GM18858 (cell line): ENCODE data around the gene RASGRP2.
"Not testable (repeated sequence)": the region's sequence is repeated elsewhere in the genome, so short reads cannot be mapped to it uniquely, and the experiment has no call there.

Experiments
- ATAC-seq: cut with Tn5 transposase; IDR thresholded peaks from one replicate; pipeline ENCODE4 v1.9.1; 2021; ENCODE audit not compliant: unreplicated experiment

RASGRP2 gene

GRCh38 chr11:64720640-64721358, 23.1 kb downstream of the RASGRP2 start:
- ATAC-seq = no peak

DNA sequence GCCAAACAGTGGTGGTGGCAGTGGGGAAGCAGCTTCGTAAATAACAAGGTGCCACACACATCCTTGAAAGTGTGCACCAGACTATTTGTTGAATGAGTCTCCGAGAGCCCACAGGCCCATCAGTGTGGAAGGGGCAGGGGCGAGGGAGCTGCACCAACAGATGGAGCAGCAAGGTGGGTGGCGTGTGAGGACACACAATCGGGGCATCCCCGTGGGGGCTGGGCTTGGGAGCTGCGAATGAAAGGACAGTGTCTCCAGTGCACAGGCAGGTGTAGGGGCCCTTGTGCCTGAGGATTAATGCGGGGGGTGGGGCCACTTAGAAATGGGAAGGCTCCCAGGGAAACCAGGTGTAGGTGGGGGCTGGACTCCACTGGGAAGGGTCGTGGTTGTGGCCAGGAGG, 23.8 kb downstream of the RASGRP2 start:
- ATAC-seq = no peak

- no peak for ATAC-seq
Observed at GRCh38 chr11:64719406-64719805, 24.5 kb downstream of the RASGRP2 start.

DNA sequence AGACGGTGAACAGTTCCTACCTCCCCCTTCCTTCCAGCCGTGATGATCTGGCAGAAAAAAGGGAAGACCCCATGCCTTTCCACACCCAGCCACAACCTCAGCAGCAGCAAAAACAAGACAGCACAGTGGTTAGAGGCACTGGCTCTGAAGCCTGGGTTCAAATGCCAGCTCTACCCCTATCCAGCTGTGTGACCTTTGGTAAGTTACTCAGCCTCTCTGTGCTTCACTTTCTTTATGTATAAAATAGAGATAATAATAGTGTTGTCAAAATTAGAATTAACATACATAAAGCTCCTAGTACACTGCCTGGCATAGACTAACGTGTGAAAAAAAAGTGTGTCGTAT, 25.2 kb downstream of the RASGRP2 start:
- ATAC-seq = no peak

DNA sequence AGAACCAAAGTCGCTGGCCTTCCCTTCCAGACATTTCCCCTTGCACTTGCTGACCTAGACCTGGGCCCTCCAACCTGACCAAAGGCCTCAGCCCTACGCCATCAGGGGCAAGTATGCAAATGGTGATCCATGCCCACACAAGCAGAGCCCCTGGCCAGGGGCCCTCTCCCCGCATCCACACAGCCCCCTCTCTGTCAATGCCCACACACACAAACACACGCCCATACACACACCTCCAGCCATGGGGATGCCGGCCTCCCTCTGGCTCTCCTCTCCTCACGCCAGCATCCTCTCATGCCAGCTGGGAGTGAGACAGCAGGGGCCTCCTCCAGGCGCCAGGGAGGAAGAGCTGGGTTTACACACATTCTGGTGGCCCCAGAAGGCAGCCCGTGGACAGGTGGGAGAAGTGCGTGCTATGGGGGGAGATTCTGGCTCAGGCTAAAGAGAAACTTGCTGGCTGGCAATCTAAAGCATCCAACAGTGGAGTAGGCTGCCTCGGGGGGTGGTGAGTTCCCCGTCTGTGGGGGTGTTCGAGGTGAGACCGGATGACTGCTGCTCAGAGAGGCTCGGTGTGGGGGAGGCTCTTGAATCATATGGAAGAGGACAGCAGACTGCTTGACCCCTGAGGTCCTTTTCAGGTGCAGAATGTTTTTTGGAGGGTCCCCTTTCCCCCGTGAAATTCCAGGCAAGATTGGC, 25.7 kb downstream of the RASGRP2 start:
- no peak for ATAC-seq

DNA sequence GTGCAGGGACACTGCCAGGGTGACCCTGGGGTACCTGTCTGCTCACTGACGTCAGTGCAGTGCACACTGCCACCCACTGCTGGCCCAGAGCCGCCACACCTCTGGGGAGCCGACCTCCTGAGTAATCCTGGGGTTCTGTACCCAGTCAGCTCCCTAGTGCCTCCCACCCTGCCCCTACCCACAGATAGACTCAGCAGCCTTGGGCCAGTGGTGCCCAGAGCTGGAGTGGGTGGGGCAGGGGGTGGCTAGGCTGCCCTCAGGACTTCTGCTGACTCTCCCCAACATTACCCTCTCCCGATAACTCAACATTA, 26.7 kb downstream of the RASGRP2 start:
- no peak for ATAC-seq

DNA sequence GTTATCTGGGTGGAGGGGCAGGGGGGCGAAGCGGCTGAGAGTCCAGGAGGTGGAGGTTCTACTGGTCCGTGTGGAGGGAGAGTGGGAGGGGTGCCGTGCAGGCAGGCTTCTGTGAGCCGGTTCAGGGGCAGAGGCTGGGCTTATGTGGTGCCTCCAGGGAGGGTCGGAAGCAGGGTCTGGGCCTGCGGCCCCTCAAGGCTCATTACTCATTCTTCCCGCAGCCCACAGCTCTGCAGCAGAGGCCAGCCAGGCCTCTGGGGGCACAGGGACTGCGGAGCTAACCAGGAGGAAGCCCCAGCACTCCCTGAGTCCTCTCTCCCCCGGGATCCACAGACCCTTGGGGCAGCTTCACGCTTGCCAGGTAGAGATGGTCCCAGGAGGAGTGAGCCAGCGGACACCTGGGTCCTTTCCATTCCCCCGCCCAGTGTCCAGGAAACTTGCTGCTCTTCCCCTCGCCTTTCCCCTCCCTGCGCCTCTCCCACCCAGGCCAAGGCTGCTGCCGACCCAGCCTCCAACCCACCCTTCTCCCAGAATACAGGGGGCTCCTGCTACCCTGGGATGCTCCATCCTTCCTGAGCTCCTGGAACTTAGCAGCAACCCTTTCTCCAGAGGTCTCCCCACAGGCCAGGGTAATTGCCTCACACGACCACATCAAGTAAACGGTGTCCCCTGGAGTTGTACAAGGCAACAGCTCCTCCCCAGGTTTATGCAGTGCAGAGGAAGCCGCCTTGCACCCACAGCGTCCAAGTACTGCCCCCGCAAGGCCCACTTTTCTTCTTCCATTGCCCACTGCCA, 27.3 kb downstream of the RASGRP2 start:
- no peak for ATAC-seq

- ATAC-seq = no peak
Observed at GRCh38 chr11:64715756-64716472, 28.0 kb downstream of the RASGRP2 start.

DNA sequence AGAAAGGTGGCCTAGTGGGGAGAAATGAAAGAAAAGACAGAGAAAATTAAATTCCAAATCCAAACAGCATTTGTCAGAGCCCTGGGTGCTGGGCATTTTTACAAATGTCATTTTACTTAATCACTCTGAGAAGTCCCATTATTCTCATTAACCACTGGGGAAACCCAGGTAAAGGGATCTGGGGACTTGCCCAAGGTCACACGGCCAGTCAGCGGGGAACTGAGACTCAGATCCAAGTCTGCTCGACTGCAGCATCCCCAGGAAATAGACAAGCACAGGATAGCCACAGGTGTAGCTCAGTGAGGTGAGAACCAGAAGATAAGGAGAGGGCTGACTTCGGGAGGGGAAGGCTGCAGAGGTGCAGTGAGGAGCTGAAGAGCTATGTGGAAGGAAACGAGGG, 28.8 kb downstream of the RASGRP2 start:
- no peak for ATAC-seq

DNA sequence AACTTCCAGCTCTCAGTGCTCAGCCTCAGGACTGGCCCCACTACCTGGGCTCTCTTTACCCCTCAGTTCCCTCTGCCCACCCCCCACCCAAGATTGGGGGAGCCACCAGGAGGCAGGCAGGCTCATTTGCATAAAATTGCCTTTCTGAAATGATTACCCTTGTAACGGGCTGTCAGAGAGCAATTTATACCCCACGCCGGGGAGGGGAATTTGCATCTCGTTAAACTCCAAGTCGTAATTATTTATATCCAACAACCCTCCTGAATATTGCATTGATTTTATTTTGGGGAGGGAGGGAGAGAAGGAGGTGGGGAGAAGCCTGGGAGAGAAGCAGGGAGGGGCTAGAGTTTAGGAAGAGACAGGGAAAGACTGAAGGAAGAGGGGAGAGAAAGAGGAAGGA, 29.3 kb downstream of the RASGRP2 start:
- no peak for ATAC-seq

GRCh38 chr11:64713781-64714363, 30.1 kb downstream of the RASGRP2 start:
- no peak for ATAC-seq

GRCh38 chr11:64713016-64713707, 30.8 kb downstream of the RASGRP2 start:
- ATAC-seq = no peak

DNA sequence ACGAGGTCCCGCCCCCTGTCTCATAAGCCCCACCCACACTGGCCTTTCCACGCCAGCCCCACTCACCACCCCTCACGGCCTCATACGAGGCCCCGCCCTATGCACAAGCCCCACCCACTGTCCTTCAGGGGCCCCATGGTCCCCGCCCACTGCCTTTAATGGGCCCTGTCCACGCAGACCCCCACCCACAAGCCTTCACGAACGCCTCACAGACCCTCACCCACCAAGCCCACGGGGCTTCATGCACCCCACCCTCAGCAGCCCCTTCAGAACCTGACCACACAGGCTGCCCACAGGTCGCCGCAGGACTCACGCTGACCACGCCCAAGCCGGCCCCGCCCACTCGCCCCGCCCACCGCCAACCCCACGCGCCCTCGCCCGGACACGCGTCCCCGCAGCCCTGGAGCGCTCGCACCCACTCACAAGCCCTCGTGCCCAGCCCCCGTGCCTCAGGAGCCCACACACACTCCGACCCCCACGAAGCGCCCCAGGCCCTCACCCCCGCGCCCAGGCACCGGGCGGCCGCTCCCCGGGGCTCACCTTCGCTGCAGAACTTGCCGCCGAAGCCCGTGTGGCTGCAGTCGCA, 31.4 kb downstream of the RASGRP2 start:
- ATAC-seq = no peak

DNA sequence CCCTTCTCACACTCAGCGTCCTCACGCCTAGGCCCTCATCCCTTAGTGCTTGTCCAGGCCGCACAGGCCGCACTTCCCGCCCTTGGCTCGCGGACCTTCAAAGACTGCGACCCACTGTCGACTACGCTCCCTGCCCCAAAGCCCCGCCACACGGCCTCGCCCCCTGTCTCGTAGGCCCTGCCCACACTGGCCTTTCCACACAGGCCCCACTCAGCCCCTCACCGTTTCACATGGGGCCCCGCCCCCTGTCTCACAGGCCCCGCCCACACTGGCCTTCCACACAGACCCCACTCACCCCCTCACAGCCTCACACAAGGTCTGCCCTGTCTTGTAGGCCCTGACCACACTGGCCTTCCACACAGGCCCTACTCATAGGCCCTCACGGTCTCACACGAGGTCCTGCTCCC, 32.0 kb downstream of the RASGRP2 start:
- ATAC-seq = no peak

DNA sequence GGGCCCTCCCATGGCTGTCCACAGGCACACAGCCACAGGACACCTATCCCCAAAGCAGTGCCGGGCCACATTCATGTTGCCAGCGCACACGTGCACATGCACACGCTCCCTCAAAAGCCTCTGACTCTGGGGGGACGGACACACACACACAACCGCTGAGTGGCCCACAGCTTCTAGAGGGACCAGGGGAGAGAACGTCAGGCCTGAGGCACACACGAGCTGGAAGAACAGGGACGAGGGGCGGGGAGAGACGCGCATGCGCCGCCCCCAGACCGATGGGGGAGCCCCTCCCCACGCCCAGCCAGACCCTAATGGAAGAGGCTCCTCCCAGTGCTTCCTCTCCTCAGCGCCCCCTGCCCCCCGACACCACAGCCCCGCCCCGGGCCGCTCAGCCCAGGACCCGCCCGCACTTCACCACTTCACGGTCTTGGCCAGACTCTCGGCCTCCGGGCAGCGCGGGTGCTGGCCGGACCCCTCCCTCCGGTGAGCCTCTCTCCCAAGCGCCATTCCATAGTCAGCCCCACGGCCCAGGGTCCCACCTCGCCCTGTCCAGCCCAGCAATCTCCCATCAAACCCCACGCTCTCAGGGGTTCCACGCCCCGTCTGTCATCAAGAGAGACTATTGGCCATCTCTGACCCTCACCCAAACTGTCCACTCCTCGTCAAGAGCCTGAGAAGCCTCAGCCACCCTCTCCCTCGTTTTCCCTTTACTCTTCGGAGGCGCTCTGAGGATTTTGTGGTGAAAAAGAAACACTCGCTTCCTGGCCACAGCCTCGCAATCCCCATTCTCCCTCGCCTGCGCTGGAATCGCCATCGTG, 32.6 kb downstream of the RASGRP2 start:
- ATAC-seq = no peak

- ATAC-seq = no peak
Observed at GRCh38 chr11:64710418-64711137, 33.4 kb downstream of the RASGRP2 start.

DNA sequence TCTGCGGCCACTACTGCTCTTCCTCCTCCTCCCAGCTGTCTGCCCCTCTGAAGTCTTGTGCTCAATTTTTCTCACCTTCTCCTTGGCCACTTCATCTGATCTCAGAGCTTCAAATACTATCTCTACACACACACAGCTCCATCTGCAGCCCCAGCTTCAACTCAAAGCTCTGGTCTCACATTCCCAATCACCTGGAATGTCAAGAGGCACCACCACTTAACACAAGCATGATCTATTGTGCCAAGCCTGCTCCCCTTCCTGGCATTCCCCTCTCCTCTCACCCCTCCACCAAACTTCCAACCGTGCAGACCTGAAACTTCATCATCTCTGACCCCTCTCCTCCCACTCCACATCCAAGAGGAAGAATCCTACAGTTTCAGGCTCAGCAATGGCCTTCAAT, 38.4 kb downstream of the RASGRP2 start:
- no peak for ATAC-seq

DNA sequence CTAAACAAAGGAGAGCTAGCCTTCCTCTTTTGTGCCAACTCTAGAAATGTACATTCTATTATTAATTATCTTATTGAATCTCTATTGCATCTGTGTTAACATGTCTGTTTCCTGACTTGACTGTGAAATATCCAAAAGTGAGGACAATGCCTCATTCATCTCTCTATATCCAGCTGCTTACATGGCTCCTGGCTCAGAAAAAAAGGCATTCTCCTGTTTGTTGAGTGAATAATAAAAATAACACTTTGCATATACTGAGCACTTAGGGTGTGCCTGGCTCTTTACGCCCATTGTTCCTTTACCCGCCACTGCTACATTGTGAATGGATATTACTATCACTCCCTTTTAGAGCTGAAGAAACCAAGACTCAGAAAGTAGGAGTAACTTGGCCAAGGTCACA, 40.9 kb downstream of the RASGRP2 start:
- no peak for ATAC-seq

- ATAC-seq = not testable (repeated sequence)
Observed at GRCh38 chr11:64701956-64702355, 42.0 kb downstream of the RASGRP2 start.
